Osteoblast (primary cell): ENCODE results near the gene CDC34. TPM values are rescaled to one million over a fixed set of nuclear protein-coding genes. Genes with fewer than 3 reads are reported as not detected.

Experiments
- DNase-seq: peaks from one replicate; pipeline ENCODE4 v3.0.0; 2011; ENCODE audit warnings: low spot score, mixed read lengths; ENCODE audit not compliant: insufficient read length; ENCODE audit errors: missing footprints
- H2AFZ ChIP-seq: 2 replicates; pipeline ENCODE4 v1.6.0; 2011; ENCODE audit warnings: mild to moderate bottlenecking, low read length
- H3K27ac ChIP-seq: 2 replicates; pipeline ENCODE4 v1.5.1; 2011; ENCODE audit warnings: mild to moderate bottlenecking, low read depth, low read length, moderate library complexity
- H3K27me3 ChIP-seq: 2 replicates; pipeline ENCODE4 v1.6.0; 2012; ENCODE audit warnings: mild to moderate bottlenecking, control low read depth, inconsistent platforms, low read length, moderate library complexity; ENCODE audit not compliant: insufficient read depth
- H3K36me3 ChIP-seq: 2 replicates; pipeline ENCODE4 v1.5.1; 2011; ENCODE audit warnings: mild to moderate bottlenecking, low read length, control low read depth, moderate library complexity; ENCODE audit not compliant: insufficient read depth
- H3K4me1 ChIP-seq: 2 replicates; pipeline ENCODE4 v1.5.1; 2011; ENCODE audit warnings: mild to moderate bottlenecking, low read length, control low read depth, moderate library complexity; ENCODE audit not compliant: insufficient read depth
- H3K4me2 ChIP-seq: 2 replicates; pipeline ENCODE4 v1.6.0; 2011; ENCODE audit warnings: mild to moderate bottlenecking, low read length; ENCODE audit not compliant: insufficient read depth
- H3K4me3 ChIP-seq: fragments of 200-600 bp; sonication (generic); 3 replicates; pipeline ENCODE4 v1.5.1; 2012; ENCODE audit warnings: mild to moderate bottlenecking, low read length, inconsistent platforms; ENCODE audit not compliant: insufficient read depth
- H3K79me2 ChIP-seq: 2 replicates; pipeline ENCODE4 v1.6.0; 2012; ENCODE audit warnings: mild to moderate bottlenecking, low read length, control low read depth, inconsistent platforms; ENCODE audit not compliant: insufficient read depth
- H3K9me3 ChIP-seq: 2 replicates; pipeline ENCODE4 v1.5.1; 2011; ENCODE audit warnings: low read depth, low read length, control low read depth
- H4K20me1 ChIP-seq: 2 replicates; pipeline ENCODE4 v1.6.0; 2012; ENCODE audit warnings: mild to moderate bottlenecking, low read length, control low read depth; ENCODE audit not compliant: insufficient read depth
- CTCF ChIP-seq: IDR thresholded peaks from 2 replicates; pipeline ENCODE4 v1.5.1; 2011; ENCODE audit warnings: mild to moderate bottlenecking, low read depth, low read length, moderate library complexity; ENCODE audit errors: extremely low read depth
- total RNA-seq: library from RNA; depleted of rRNA; stranded (reverse); fragments of >200 nt; gene quantifications from 2 replicates; pipeline ENCODE4 v1.2.3, GENCODE V29; 2012

Gene CDC34
- total RNA-seq, 1 donor, result 32.9 TPM

GRCh38 chr19:512547-513365 is 18.8 kb upstream of the CDC34 start:
- Histone ChIP-seq H3K4me1 (peaks cover 8% of the 10 kb centered on the region), H4K20me1 (peaks cover 22% of the 10 kb centered on the region), H3K79me2 (peaks cover 16% of the 10 kb centered on the region), H2AFZ (no peak overlapping the region), H3K4me2 (no peak overlapping the region), H3K9me3 (no peaks in the 10 kb centered on the region), H3K27ac (no peak overlapping the region), H3K4me3 (no peak overlapping the region), H3K27me3 (no peaks in the 10 kb centered on the region), H3K36me3 (peaks cover 5% of the 10 kb centered on the region)
- TF ChIP-seq CTCF, result no peak
- no peak for DNase-seq

GRCh38 chr19:513368-514165 is 18.0 kb upstream of the CDC34 start:
- Histone ChIP-seq H4K20me1 (peaks cover 17% of the 10 kb centered on the region), H3K36me3 (peaks cover 5% of the 10 kb centered on the region), H3K4me1 (peaks cover under 1% of the 10 kb centered on the region), H2AFZ (no peak overlapping the region), H3K4me3 (no peak overlapping the region), H3K9me3 (no peaks in the 10 kb centered on the region), H3K79me2 (peaks cover 8% of the 10 kb centered on the region), H3K4me2 (no peak overlapping the region), H3K27me3 (no peaks in the 10 kb centered on the region), H3K27ac (no peak overlapping the region)
- TF ChIP-seq CTCF, result no peak
- no peak for DNase-seq

GRCh38 chr19:514166-514663 is 17.3 kb upstream of the CDC34 start:
- no peak overlapping the region for H3K4me3 ChIP-seq
- H3K79me2 ChIP-seq, result peaks cover 3% of the 10 kb centered on the region
- no peaks in the 10 kb centered on the region for H3K27me3 ChIP-seq
- no peaks in the 10 kb centered on the region for H3K9me3 ChIP-seq
- H3K27ac ChIP-seq, result no peak overlapping the region
- H3K4me1 ChIP-seq, result no peaks in the 10 kb centered on the region
- no peak for DNase-seq
- H2AFZ ChIP-seq, result no peak overlapping the region
- H4K20me1 ChIP-seq, result peaks cover 17% of the 10 kb centered on the region
- H3K36me3 ChIP-seq, result peaks cover 5% of the 10 kb centered on the region
- no peak for TF ChIP-seq CTCF
- no peak overlapping the region for H3K4me2 ChIP-seq
